Fibroblast of peridontal ligament (primary cell): Measurements from ENCODE around the gene KLHL25.

Experiments used
- DNase-seq: peaks from one replicate; pipeline ENCODE4 v3.0.0-alpha.2; 2010; ENCODE audit errors: extremely low read depth

KLHL25 gene

DNA sequence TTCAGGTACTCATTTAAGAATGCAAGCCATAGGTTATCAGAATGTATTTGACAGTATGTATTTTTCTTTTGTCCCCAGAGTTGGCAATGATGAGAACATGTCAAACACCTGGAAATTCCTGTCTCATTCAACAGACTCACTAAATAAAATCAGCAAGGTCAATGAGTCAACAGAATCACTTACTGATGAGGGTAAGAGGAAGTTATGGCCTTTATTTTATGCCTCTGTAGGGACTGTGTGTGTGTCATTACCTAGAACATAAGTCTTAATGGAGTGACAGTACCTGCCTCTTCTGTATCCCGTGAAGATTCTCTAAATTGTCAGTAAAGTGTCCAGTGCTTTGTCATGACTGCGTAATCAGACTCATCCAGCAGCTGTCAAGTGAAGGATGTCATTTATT is 77.5 kb downstream of the KLHL25 start:
- DNase-seq, result no peak

- no peak for DNase-seq
Observed at GRCh38 chr15:85716261-85716660, 78.5 kb downstream of the KLHL25 start.

- DNase-seq, result no peak
Observed at GRCh38 chr15:85711580-85712192, 83.0 kb downstream of the KLHL25 start.

GRCh38 chr15:85710340-85710842 is 84.3 kb downstream of the KLHL25 start:
- no peak for DNase-seq
